Breast epithelium (tissue), 4 donors: ENCODE results near the gene LDLR. TPM values are rescaled to one million over a fixed set of nuclear protein-coding genes. Genes with fewer than 3 reads are reported as not detected.
"Not testable (repeated sequence)": the region's sequence is repeated elsewhere in the genome, so short reads cannot be mapped to it uniquely, and the experiment has no call there.

ENCODE experiments used
- DNase-seq, 2 donors: peaks; one replicate each; pipeline ENCODE4 v3.0.0-alpha.2; 2019; ENCODE audit warnings: low spot score in 2 of 2
- H3K27ac ChIP-seq, 2 donors: fragments of 200-600 bp; sonication (generic) in 1 of 2; one replicate each; pipeline ENCODE4 v1.5.1; 2016 to 2019; ENCODE audit warnings: mild to moderate bottlenecking in 1 of 2
- H3K27me3 ChIP-seq, 2 donors: fragments of 200-600 bp; sonication (generic) in 1 of 2; one replicate each; pipeline versions ENCODE4 v1.5.1 to v1.6.0; 2017 to 2019; ENCODE audit warnings: control low read depth in 1 of 2, mild to moderate bottlenecking in 1 of 2
- H3K36me3 ChIP-seq: fragments of 200-600 bp; one replicate; pipeline ENCODE4 v1.5.1; 2019
- H3K4me1 ChIP-seq, 2 donors: fragments of 200-600 bp; sonication (generic); one replicate each; pipeline ENCODE4 v1.5.1; 2016 to 2019; ENCODE audit warnings: control low read depth in 1 of 2
- H3K4me3 ChIP-seq, 3 donors: fragments of 200-600 bp; sonication (generic); 1 replicate in 2 of 3; 2 replicates in 1 of 3; pipeline ENCODE4 v1.5.1; 2016 to 2019; ENCODE audit warnings: mild to moderate bottlenecking in 3 of 3, moderate library complexity in 2 of 3
- H3K9me3 ChIP-seq, 2 donors: fragments of 200-600 bp; sonication (generic) in 1 of 2; one replicate each; pipeline ENCODE4 v1.5.1; 2016 to 2019; ENCODE audit warnings: control low read depth in 1 of 2
- POLR2A ChIP-seq: fragments of 450-650 bp; IDR thresholded peaks from one replicate; pipeline ENCODE4 v1.6.1; 2016; ENCODE audit warnings: antibody characterized with exemption, mild to moderate bottlenecking, moderate library complexity
- POLR2AphosphoS5 ChIP-seq, 3 donors: sonication (generic); formaldehyde crosslinking; IDR thresholded peaks; one replicate each; pipeline ENCODE4 v1.6.1; 2017; ENCODE audit warnings: antibody characterized with exemption in 3 of 3
- intact Hi-C: fragments of 100-400 bp; cut with DNase I; formaldehyde crosslinking; loops from one replicate; pipeline ENCODE4 v1.15.1; 2023; ENCODE audit warnings: low total_unique reads
- total RNA-seq, 3 donors: library from RNA; depleted of rRNA; stranded (reverse); fragments of >200 nt; gene quantifications; one replicate each; pipeline ENCODE4 v1.1.0, GENCODE V29; 2016
- TF ChIP-seq, protein P1 (sequence below), 3 donors: fragments of 450-650 bp; IDR thresholded peaks; one replicate each; pipeline ENCODE4 v1.5.1; 2016 to 2017; ENCODE audit warnings: antibody characterized with exemption in 3 of 3, mild to moderate bottlenecking in 3 of 3, moderate library complexity in 3 of 3

Gene LDLR
- total RNA-seq, 3 donors from 2014 or later, result 12.6 to 47.4 (median 45.6) TPM

DNA sequence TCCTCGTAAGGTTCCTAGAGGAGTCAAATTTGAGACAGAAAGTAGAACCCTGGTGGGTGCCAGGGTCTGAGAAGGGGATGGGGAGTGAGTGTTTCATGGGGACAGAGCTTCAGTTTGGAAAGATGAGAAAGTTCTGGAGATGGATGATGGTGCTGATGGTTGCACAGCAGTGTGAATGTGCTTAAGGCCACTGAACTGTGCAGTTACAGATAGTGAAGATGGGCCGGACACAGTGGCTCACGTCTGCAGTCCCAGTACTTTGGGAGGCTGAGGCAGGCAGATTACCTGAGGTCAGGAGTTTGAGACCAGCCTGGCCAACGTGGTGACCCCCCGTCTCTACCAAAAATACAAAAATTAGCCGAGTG, 65.4 kb downstream of the LDLR start:
- Histone ChIP-seq H3K27ac (peak overlapping the region in 1 of 2 donors; percentile 19), H3K27me3 (no peaks in the 10 kb centered on the region), H3K4me3 (no peak overlapping the region), H3K9me3 (no peaks in the 10 kb centered on the region), H3K36me3 (no peaks in the 10 kb centered on the region), H3K4me1 (peaks cover 0 to 25% of the 10 kb centered on the region in 2 donors)
- intact Hi-C loops, result no loop called here
- TF ChIP-seq POLR2A, result no peak
- TF ChIP-seq, protein P1, sequence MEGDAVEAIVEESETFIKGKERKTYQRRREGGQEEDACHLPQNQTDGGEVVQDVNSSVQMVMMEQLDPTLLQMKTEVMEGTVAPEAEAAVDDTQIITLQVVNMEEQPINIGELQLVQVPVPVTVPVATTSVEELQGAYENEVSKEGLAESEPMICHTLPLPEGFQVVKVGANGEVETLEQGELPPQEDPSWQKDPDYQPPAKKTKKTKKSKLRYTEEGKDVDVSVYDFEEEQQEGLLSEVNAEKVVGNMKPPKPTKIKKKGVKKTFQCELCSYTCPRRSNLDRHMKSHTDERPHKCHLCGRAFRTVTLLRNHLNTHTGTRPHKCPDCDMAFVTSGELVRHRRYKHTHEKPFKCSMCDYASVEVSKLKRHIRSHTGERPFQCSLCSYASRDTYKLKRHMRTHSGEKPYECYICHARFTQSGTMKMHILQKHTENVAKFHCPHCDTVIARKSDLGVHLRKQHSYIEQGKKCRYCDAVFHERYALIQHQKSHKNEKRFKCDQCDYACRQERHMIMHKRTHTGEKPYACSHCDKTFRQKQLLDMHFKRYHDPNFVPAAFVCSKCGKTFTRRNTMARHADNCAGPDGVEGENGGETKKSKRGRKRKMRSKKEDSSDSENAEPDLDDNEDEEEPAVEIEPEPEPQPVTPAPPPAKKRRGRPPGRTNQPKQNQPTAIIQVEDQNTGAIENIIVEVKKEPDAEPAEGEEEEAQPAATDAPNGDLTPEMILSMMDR (IDR thresholded peaks at IDR 0.05), result no peak
- no peak for TF ChIP-seq POLR2AphosphoS5 (IDR thresholded peaks at IDR 0.05)
- no peak for DNase-seq

DNA sequence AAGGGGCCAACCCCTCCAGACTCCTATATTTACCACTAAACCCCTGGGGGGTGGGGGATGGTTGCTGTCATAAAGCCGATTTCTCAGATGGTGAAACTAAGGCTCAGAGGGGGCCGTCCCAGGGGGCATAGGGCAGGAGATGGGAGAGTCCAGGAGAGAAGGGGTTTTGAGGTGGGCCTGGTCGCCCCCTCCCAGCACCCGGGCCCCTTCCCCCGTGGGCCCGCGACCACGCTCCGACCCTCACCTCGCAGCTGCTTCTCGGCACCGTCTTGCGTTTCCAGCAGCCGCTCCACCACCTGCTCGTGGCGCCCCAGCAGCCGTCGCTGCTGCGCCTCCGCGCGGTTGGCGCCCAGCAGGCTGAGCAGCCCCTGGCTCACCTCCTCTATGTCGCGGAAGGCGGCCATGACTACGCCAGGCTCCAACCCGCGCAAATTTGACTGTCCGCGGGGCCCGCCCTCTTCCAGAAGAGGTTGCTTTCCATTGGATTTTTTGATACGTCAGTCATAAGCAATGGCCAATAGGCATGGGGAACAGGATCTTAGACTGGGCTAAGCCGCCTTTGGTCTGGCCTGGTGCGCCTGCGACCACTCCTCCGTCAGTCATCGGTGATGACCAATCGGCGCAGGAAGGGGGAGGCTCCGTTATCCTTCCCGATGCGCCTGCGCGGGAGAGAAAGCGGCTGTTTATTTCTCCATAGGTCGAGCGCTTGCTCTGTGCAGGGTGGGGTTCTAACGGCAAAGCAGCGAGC, 66.3 kb downstream of the LDLR start, which contains the start of gene SPC24:
SPC24 (minus strand) TSS at position 410 of the 748 bp plus-strand sequence; CDS start at position 404, 6 bp downstream.
- Histone ChIP-seq H3K4me1 (peaks cover 0 to 25% of the 10 kb centered on the region in 2 donors), H3K27ac (peak within 1 kb of the TSS; percentile 41 to 65), H3K9me3 (no peaks in the 10 kb centered on the region), H3K36me3 (no peaks in the 10 kb centered on the region), H3K4me3 (peak within 1 kb of the TSS; percentile 50 to 69 (median 62)), H3K27me3 (no peaks in the 10 kb centered on the region)
- TF ChIP-seq POLR2AphosphoS5 (IDR thresholded peaks at IDR 0.05), result peak; percentile 45 to 68 (median 66)
- no peak for TF ChIP-seq POLR2A
- TF ChIP-seq, protein P1 (IDR thresholded peaks at IDR 0.05), result no peak
- peak; percentile 89 to 92 for DNase-seq
- intact Hi-C loops, result no loop called here

DNA sequence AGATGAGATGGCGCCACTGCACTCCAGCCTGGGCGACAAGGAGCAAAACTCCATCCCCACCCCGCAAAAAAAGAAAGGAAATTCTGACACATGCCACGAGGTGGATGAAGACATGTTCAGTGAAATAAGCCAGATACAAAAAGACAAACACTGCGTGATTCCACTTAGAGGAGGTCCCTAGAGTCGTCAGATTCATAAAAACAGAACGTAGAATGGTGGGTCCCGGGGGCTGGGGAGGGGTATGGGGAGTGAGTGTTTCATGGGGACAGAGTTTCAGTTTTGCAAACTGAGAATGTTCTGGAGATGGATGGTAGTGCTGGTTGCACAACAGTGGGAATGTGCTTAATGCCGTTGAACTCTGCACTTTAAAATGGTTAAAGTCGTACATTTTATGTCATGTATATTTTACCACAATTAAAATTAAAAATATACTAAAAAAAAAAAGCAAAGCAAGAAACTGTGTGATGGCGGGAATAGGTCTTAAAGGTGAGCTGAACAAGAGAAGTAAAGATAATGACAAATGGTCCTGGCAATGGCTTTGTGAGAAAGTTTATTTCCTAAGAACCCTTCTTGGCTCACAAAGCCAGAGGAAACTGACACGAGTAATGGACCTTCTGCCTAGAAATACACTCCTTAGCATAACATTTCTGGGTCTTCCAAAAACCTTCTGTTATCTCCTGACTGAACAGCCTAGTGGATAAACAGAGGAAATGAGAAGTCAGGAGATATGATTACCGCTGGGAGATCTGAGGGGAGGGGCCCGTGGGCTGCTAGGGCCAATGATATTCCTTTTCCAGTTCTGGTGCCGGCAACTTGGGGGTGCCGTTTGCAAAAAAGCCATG, 70.6 kb downstream of the LDLR start:
- TF ChIP-seq POLR2AphosphoS5 (IDR thresholded peaks at IDR 0.05) (peak in 1 of 3 donors; percentile 51), POLR2A (no peak)
- TF ChIP-seq, protein P1 (IDR thresholded peaks at IDR 0.05), result peak in 1 of 3 donors; percentile 24
- Histone ChIP-seq H3K4me3 (no peak overlapping the region), H3K4me1 (peaks cover 0 to 20% of the 10 kb centered on the region in 2 donors), H3K9me3 (no peaks in the 10 kb centered on the region), H3K36me3 (no peaks in the 10 kb centered on the region), H3K27ac (peak overlapping the region; percentile 65 to 76), H3K27me3 (no peaks in the 10 kb centered on the region)
- no peak for DNase-seq
- intact Hi-C loops, result no loop called here

DNA sequence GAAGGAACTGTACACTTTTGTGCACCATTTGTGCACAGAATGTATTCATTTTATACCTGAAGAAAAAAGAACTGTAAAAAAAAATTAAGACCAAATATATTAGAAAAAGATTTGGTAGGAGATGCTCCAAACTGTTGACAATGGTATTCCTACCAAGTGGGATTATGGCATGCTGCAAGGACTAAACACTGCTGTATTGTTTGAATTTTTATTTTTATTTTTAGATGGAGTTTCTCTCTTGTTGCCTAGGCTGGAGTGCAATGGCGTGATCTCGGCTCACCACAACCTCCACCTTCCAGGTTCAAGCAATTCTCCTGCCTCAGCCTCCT, 71.1 kb downstream of the LDLR start:
- H3K9me3 ChIP-seq, intact Hi-C loops, DNase-seq, H3K36me3 ChIP-seq, H3K27me3 ChIP-seq, H3K4me3 ChIP-seq: not testable (repeated sequence)
- H3K4me1 ChIP-seq, result peaks cover 0 to 16% of the 10 kb centered on the region in 2 donors
- H3K27ac ChIP-seq, result peak overlapping the region in 1 of 2 donors; percentile 48

DNA sequence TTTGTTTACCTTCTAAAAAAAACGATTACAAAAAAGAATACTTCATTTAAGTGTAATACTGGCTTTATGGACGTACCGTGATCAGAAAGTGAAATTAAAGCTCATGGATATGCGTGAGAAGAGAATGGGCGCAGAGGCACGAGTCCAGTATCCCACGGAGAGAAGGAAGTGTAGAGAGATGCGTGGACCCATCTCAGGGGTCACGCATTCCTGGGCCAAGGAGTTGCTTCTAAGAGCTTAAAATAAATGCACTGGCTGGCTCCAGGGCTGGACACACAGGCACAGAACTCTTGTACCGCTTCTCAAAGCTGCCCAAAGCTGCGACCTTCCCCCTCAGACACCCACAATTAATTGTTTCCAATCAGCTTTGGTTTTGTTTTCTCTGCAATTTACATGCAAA, 75.0 kb downstream of the LDLR start:
- intact Hi-C loops, result no loop called here
- Histone ChIP-seq H3K4me1 (peaks cover 0 to 2% of the 10 kb centered on the region in 2 donors), H3K36me3 (no peaks in the 10 kb centered on the region), H3K27me3 (no peaks in the 10 kb centered on the region), H3K27ac (peak overlapping the region; percentile 71 to 91), H3K4me3 (peak overlapping the region; percentile 20 to 41 (median 28)), H3K9me3 (no peaks in the 10 kb centered on the region)
- TF ChIP-seq POLR2A (no peak), POLR2AphosphoS5 (IDR thresholded peaks at IDR 0.05) (no peak)
- TF ChIP-seq, protein P1 (IDR thresholded peaks at IDR 0.05), result no peak
- no peak for DNase-seq
